ENCODE measurements around the gene ATP1A2.
"Not testable (repeated sequence)": the region's sequence is repeated elsewhere in the genome, so short reads cannot be mapped to it uniquely, and the experiment has no call there.

ATP1A2 gene

GRCh38 chr1:160122978-160123495 is 7.5 kb downstream of the ATP1A2 start:
- Histone ChIP-seq H3K4me3 (ENCODE audit: insufficient read depth, low read length, poor library complexity, severe bottlenecking) (no peak overlapping the region), H3K9ac (ENCODE audit: low read length) (no peak overlapping the region), H4K20me1 (ENCODE audit: low read depth, low read length) (no peaks in the 10 kb centered on the region), H3K4me2 (ENCODE audit: low read depth, low read length, poor library complexity, severe bottlenecking) (no peak overlapping the region), H2AFZ (ENCODE audit: low read depth, low read length, severe bottlenecking) (no peak overlapping the region), H3F3A (ENCODE audit: insufficient read depth) (no peaks in the 10 kb centered on the region), H3K9me3 (ENCODE audit: insufficient read depth, low read length) (no peaks in the 10 kb centered on the region), H3K27me3 (ENCODE audit: low read length) (no peaks in the 10 kb centered on the region), H3K27ac (ENCODE audit: low read depth, low read length) (no peak overlapping the region), H3K36me3 (ENCODE audit: low read length) (no peaks in the 10 kb centered on the region), H3K9me2 (replicated peaks; ENCODE audit: insufficient read depth, low read length) (no peaks in the 10 kb centered on the region), H3K79me2 (ENCODE audit: insufficient read depth, low read length) (no peaks in the 10 kb centered on the region)
- no peak for TF ChIP-seq EZH2phosphoT487 (conservative IDR thresholded peaks at IDR 0.05; ENCODE audit: low read length)

GRCh38 chr1:160123726-160124125 is 8.2 kb downstream of the ATP1A2 start:
- no peaks in the 10 kb centered on the region for H4K20me1 ChIP-seq (ENCODE audit: low read depth, low read length)
- TF ChIP-seq CTCF (IDR thresholded peaks at IDR 0.05; ENCODE audit: insufficient read depth, low read length, poor library complexity, severe bottlenecking) (no peak), EZH2phosphoT487 (conservative IDR thresholded peaks at IDR 0.05; ENCODE audit: low read length) (no peak)
- H3K27ac ChIP-seq (ENCODE audit: low read depth, low read length) = no peak overlapping the region
- H3K9me2 ChIP-seq (replicated peaks; ENCODE audit: insufficient read depth, low read length) = no peaks in the 10 kb centered on the region
- no peak overlapping the region for H3K4me2 ChIP-seq (ENCODE audit: low read depth, low read length, poor library complexity, severe bottlenecking)
- no peaks in the 10 kb centered on the region for H3K9me3 ChIP-seq (ENCODE audit: insufficient read depth, low read length)
- no peak overlapping the region for H2AFZ ChIP-seq (ENCODE audit: low read depth, low read length, severe bottlenecking)
- no peaks in the 10 kb centered on the region for H3K27me3 ChIP-seq (ENCODE audit: low read length)
- H3K9ac ChIP-seq (ENCODE audit: low read length) = no peak overlapping the region
- H3K79me2 ChIP-seq (ENCODE audit: insufficient read depth, low read length) = no peaks in the 10 kb centered on the region
- H3F3A ChIP-seq (ENCODE audit: insufficient read depth) = no peaks in the 10 kb centered on the region
- no peak overlapping the region for H3K4me3 ChIP-seq (ENCODE audit: insufficient read depth, low read length, poor library complexity, severe bottlenecking)
- H3K36me3 ChIP-seq (ENCODE audit: low read length) = no peaks in the 10 kb centered on the region

- Histone ChIP-seq H3K27ac (ENCODE audit: low read depth, low read length) (no peak overlapping the region), H3K36me3 (ENCODE audit: low read length) (no peaks in the 10 kb centered on the region), H3K27me3 (ENCODE audit: low read length) (no peaks in the 10 kb centered on the region), H3F3A (ENCODE audit: insufficient read depth) (no peaks in the 10 kb centered on the region), H3K9ac (ENCODE audit: low read length) (no peak overlapping the region), H2AFZ (ENCODE audit: low read depth, low read length, severe bottlenecking) (no peak overlapping the region), H3K79me2 (ENCODE audit: insufficient read depth, low read length) (no peaks in the 10 kb centered on the region), H3K9me3 (ENCODE audit: insufficient read depth, low read length) (no peaks in the 10 kb centered on the region), H3K4me3 (ENCODE audit: insufficient read depth, low read length, poor library complexity, severe bottlenecking) (no peak overlapping the region), H4K20me1 (ENCODE audit: low read depth, low read length) (no peaks in the 10 kb centered on the region), H3K4me2 (ENCODE audit: low read depth, low read length, poor library complexity, severe bottlenecking) (no peak overlapping the region), H3K9me2 (replicated peaks; ENCODE audit: insufficient read depth, low read length) (no peaks in the 10 kb centered on the region)
- TF ChIP-seq EZH2phosphoT487 (conservative IDR thresholded peaks at IDR 0.05; ENCODE audit: low read length) (no peak), CTCF (IDR thresholded peaks at IDR 0.05; ENCODE audit: insufficient read depth, low read length, poor library complexity, severe bottlenecking) (no peak)
Measured at GRCh38 chr1:160124705-160125478, 9.3 kb downstream of the ATP1A2 start.

- H3K4me2 ChIP-seq (ENCODE audit: low read depth, low read length, poor library complexity, severe bottlenecking) = no peak overlapping the region
- H3K9me3 ChIP-seq (ENCODE audit: insufficient read depth, low read length) = no peaks in the 10 kb centered on the region
- H3F3A ChIP-seq (ENCODE audit: insufficient read depth) = no peaks in the 10 kb centered on the region
- H4K20me1 ChIP-seq (ENCODE audit: low read depth, low read length) = no peaks in the 10 kb centered on the region
- TF ChIP-seq CTCF (IDR thresholded peaks at IDR 0.05; ENCODE audit: insufficient read depth, low read length, poor library complexity, severe bottlenecking) (no peak), EZH2phosphoT487 (conservative IDR thresholded peaks at IDR 0.05; ENCODE audit: low read length) (no peak)
- H2AFZ ChIP-seq (ENCODE audit: low read depth, low read length, severe bottlenecking) = no peak overlapping the region
- H3K79me2 ChIP-seq (ENCODE audit: insufficient read depth, low read length) = no peaks in the 10 kb centered on the region
- H3K27me3 ChIP-seq (ENCODE audit: low read length) = no peaks in the 10 kb centered on the region
- no peak overlapping the region for H3K27ac ChIP-seq (ENCODE audit: low read depth, low read length)
- H3K36me3 ChIP-seq (ENCODE audit: low read length) = no peaks in the 10 kb centered on the region
- H3K9ac ChIP-seq (ENCODE audit: low read length) = no peak overlapping the region
- no peak overlapping the region for H3K4me3 ChIP-seq (ENCODE audit: insufficient read depth, low read length, poor library complexity, severe bottlenecking)
- no peaks in the 10 kb centered on the region for H3K9me2 ChIP-seq (replicated peaks; ENCODE audit: insufficient read depth, low read length)
Measured at GRCh38 chr1:160125746-160126145, 10.2 kb downstream of the ATP1A2 start.

- not testable (repeated sequence) for H3K27me3 ChIP-seq (ENCODE audit: low read length); H3K9ac ChIP-seq (ENCODE audit: low read length); H3K79me2 ChIP-seq (ENCODE audit: insufficient read depth, low read length); H3K4me2 ChIP-seq (ENCODE audit: low read depth, low read length, poor library complexity, severe bottlenecking); H4K20me1 ChIP-seq (ENCODE audit: low read depth, low read length); H3K27ac ChIP-seq (ENCODE audit: low read depth, low read length); H2AFZ ChIP-seq (ENCODE audit: low read depth, low read length, severe bottlenecking); H3K4me3 ChIP-seq (ENCODE audit: insufficient read depth, low read length, poor library complexity, severe bottlenecking); H3K9me3 ChIP-seq (ENCODE audit: insufficient read depth, low read length); H3F3A ChIP-seq (ENCODE audit: insufficient read depth); H3K9me2 ChIP-seq (replicated peaks; ENCODE audit: insufficient read depth, low read length); H3K36me3 ChIP-seq (ENCODE audit: low read length)
Measured at GRCh38 chr1:160126342-160126741, 10.8 kb downstream of the ATP1A2 start.

Measured in SU-DHL-6 (cell line).